Natural killer cell treated with Interleukin-12 subunit alpha and Interleukin-12 subunit beta and Interleukin-15 and Interleukin-18, amount 100 ng/mL, for 72 hours (primary cell): Measurements from ENCODE around the gene NOL4L. TPM values are rescaled to one million over a fixed set of nuclear protein-coding genes. Genes with fewer than 3 reads are reported as not detected.
A peak's percentile ranks its signal among the peaks of the same experiment; 100 is the strongest.

Source experiments
- ATAC-seq, 2 donors: fragments of 150-1000 bp; cut with Tn5 transposase in 1 of 2; sonication (Bioruptor Pico), chemical (Tn5 transposase) in 1 of 2; 2 replicates each; pipeline ENCODE4 v1.10.0; 2021
- DNase-seq: peaks from one replicate; pipeline ENCODE4 v3.0.0; 2022; ENCODE audit warnings: low spot score
- H3K27ac Mint-ChIP-seq, 2 donors: 1 replicate in 1 of 2; 2 replicates in 1 of 2; pipeline ENCODE4 v1.8.0; 2022; ENCODE audit warnings: mixed read lengths in 2 of 2, mild to moderate bottlenecking in 1 of 2, moderate library complexity in 1 of 2
- H3K27me3 Mint-ChIP-seq, 2 donors: 1 replicate in 1 of 2; 2 replicates in 1 of 2; pipeline ENCODE4 v1.8.0; 2022; ENCODE audit warnings: mixed read lengths in 2 of 2
- H3K36me3 Mint-ChIP-seq: one replicate; pipeline ENCODE4 v1.8.0; 2022; ENCODE audit warnings: mixed read lengths
- H3K4me1 Mint-ChIP-seq, 2 donors: 1 replicate in 1 of 2; 2 replicates in 1 of 2; pipeline ENCODE4 v1.8.0; 2022; ENCODE audit warnings: low read depth in 2 of 2, mixed read lengths in 2 of 2, mild to moderate bottlenecking in 1 of 2
- H3K4me3 Mint-ChIP-seq: one replicate; pipeline ENCODE4 v1.8.0; 2022; ENCODE audit warnings: mixed read lengths
- H3K9me3 Mint-ChIP-seq: 2 replicates; pipeline ENCODE4 v1.8.0; 2022; ENCODE audit warnings: mixed read lengths
- total RNA-seq, 2 donors: library from RNA; stranded (reverse); gene quantifications; one replicate each; pipeline ENCODE4 v1.2.3, GENCODE V29; 2022

Gene NOL4L
- total RNA-seq, 2 donors from 2014 or later = 20.0 to 20.1 TPM

GRCh38 chr20:32551693-32552092 lies 33.4 kb downstream of the NOL4L start:
- peaks cover 50 to 61% of the 10 kb centered on the region in 2 donors for H3K4me1 Mint-ChIP-seq
- no peaks in the 10 kb centered on the region for H3K27me3 Mint-ChIP-seq
- ATAC-seq = no peak
- DNase-seq = no peak
- H3K27ac Mint-ChIP-seq = no peak overlapping the region
- no peaks in the 10 kb centered on the region for H3K9me3 Mint-ChIP-seq
- H3K36me3 Mint-ChIP-seq = no peaks in the 10 kb centered on the region
- no peak overlapping the region for H3K4me3 Mint-ChIP-seq

GRCh38 chr20:32549842-32550241 lies 35.3 kb downstream of the NOL4L start:
- Mint-ChIP-seq H3K27ac (no peak overlapping the region), H3K27me3 (no peaks in the 10 kb centered on the region), H3K9me3 (no peaks in the 10 kb centered on the region), H3K4me3 (no peak overlapping the region), H3K36me3 (no peaks in the 10 kb centered on the region), H3K4me1 (peaks cover 49 to 50% of the 10 kb centered on the region in 2 donors)
- no peak for ATAC-seq
- no peak for DNase-seq

- DNase-seq (no peak), ATAC-seq (no peak)
- Mint-ChIP-seq H3K4me3 (no peak overlapping the region), H3K9me3 (no peaks in the 10 kb centered on the region), H3K27me3 (no peaks in the 10 kb centered on the region), H3K4me1 (peaks cover 48 to 50% of the 10 kb centered on the region in 2 donors), H3K36me3 (no peaks in the 10 kb centered on the region), H3K27ac (peak overlapping the region; percentile 33 to 83)
Measured at GRCh38 chr20:32547753-32548034, 37.4 kb downstream of the NOL4L start.

DNA sequence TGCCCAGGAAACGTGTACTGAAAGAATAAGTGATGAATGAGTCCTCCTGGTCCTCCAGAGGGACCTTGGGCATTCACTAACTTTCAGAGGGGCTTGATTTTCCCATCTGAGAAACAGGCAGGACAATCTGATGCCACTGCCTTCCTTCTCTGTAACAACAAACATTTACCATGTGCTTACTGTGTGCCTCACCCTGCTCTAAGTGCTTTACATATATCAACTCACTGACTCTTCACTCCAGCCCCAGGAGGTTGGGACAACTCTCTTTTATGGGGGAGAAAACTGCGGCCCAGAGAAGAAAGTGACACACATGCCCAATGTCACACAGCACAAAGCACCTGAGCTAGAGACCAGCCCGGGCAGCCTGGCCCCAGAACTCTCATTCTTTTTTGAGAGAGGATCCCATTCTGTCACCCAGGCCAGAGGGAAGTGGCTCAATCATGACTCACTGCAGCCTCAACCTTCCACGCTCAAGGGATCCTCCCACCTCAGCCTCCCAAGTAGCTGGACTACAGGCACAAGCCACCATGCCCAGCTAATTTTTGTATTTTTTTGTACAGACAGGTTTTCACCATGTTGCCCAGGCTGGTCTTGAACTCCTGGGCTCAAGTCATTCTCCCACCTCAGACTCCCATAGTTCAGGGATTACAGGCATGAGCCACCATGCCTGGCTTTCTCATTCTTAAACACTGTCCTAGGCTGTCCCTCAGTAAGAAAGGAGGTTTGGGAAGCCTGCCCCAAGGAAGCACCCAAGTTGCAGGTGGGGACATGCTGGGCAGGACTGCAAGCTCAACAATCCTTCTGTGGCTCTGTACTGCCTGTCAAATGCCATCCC lies 38.0 kb downstream of the NOL4L start:
- Mint-ChIP-seq H3K9me3 (no peaks in the 10 kb centered on the region), H3K27ac (peak overlapping the region; percentile 33 to 83), H3K36me3 (no peaks in the 10 kb centered on the region), H3K4me1 (peaks cover 52 to 54% of the 10 kb centered on the region in 2 donors), H3K4me3 (no peak overlapping the region), H3K27me3 (no peaks in the 10 kb centered on the region)
- ATAC-seq (peak in 1 of 2 donors; percentile 52), DNase-seq (no peak)

DNA sequence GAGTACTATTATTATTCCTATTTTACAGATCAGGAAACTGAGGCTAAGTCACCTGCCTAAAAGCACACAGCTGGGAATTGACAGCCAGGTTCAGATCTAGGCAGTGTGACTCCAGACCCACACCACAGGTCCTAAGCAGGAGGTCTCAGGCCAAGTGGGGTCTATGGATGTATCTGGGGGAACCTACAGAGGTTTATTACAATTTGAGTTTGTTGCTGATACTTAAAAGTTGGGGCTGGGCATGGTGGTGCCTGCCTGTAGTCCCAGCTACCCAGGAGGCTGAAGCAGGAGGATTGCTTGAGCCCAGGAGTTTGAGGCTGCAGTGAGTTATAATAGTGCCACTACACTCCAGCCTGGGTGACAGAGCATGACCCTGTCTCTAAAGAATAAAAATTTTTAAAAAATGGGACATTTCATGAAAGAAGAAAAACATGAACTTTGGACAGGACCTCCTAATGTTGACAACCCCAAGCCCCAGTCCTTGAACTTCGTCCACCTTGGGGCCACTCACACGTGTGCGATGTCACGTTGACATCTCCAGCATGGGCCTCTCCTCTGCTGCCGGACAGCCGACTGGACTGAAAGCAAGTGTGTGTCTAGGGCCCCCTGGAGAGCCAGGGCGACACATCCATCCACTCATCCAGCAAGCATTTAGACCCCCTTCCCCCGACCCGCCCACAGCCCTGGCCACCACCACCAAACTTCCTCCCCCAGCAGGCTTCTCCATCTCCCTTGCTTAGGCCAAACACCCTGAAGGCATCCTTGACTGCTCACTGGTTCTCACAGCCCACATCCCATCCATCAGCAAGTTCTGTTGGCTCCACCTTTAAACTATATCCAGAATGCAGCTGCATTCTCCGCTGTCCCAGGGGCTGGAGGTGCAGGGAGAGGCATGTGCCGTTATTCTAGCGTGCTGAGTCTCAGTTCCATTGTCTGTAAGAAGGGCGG lies 40.0 kb downstream of the NOL4L start:
- H3K4me1 Mint-ChIP-seq = peaks cover 62 to 66% of the 10 kb centered on the region in 2 donors
- no peak overlapping the region for H3K4me3 Mint-ChIP-seq

DNA sequence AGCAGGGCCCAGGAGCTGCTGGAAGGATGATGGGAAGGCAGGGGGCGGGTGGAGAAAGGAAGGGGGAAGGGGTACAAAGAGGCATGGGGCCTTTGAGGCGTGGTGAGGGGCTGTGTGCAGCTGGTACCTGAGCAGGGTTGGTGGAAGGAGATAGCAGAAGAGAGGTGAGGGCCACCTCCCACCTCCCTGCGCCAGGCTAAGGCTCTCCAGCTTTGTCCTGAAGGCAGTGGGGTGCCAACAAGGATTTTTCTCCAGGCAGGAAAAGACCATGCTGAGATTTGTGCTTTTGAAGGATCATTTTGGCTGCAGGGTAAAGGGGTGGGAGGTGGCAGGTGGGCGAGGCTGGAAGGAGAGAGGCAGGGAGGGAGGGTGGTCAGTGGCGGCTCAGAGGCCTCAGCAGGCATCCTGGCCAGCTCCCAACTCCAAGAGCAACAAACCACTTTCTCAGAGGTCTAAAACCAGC lies 40.8 kb downstream of the NOL4L start:
- no peak overlapping the region for H3K4me3 Mint-ChIP-seq
- H3K36me3 Mint-ChIP-seq = no peaks in the 10 kb centered on the region
- peak; percentile 29 for DNase-seq
- peaks cover 71 to 75% of the 10 kb centered on the region in 2 donors for H3K4me1 Mint-ChIP-seq
- ATAC-seq = no peak
- no peaks in the 10 kb centered on the region for H3K27me3 Mint-ChIP-seq
- H3K27ac Mint-ChIP-seq = peak overlapping the region; percentile 38 to 97
- no peaks in the 10 kb centered on the region for H3K9me3 Mint-ChIP-seq

More for the DNA sequence above, 40.0 kb downstream of the NOL4L start:
- no peaks in the 10 kb centered on the region for H3K36me3 Mint-ChIP-seq
- peak overlapping the region in 1 of 2 donors; percentile 61 for H3K27ac Mint-ChIP-seq
- no peak for DNase-seq
- no peak for ATAC-seq
- no peaks in the 10 kb centered on the region for H3K27me3 Mint-ChIP-seq
- H3K9me3 Mint-ChIP-seq = no peaks in the 10 kb centered on the region

DNA sequence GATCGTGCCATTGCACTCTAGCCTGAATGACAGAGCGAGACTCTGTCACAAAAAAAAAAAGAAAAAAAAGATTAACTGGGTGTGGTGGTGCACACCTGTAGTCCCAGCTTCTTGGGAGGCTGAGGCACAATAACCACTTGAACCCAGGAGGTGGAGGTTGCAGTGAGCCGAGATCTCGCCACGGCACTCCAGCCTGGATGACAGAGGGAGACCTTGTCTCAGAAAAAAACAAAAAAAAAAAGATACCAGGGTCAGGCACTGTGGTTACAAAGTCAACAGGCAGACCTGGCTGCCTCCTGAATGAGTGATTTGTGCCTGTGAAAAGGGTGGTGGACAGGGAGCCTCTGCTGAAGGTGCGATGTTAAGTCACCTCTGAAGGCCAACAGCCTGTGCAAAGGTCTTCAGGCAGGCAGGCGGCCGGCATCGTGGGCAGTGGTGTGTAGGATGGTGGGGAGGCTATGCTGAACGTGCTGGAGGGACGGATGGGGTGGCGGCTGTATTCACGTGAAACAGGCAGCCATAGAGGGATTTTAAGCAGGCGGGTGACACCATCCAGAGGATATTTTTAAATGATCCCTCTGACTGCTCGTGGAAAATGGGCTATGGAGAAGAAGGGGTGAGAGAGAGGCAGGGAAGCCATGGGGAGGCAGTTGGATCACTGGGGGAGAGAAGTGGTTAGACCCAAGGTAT lies 41.4 kb downstream of the NOL4L start:
- Mint-ChIP-seq H3K4me1 (peaks cover 73 to 76% of the 10 kb centered on the region in 2 donors), H3K4me3 (no peak overlapping the region), H3K27ac (peak overlapping the region; percentile 38 to 97), H3K9me3 (no peaks in the 10 kb centered on the region), H3K36me3 (no peaks in the 10 kb centered on the region), H3K27me3 (no peaks in the 10 kb centered on the region)
- ATAC-seq = no peak
- DNase-seq = peak; percentile 29

GRCh38 chr20:32542259-32542615 lies 42.9 kb downstream of the NOL4L start:
- no peaks in the 10 kb centered on the region for H3K36me3 Mint-ChIP-seq
- DNase-seq = no peak
- no peaks in the 10 kb centered on the region for H3K9me3 Mint-ChIP-seq
- ATAC-seq = no peak
- H3K27ac Mint-ChIP-seq = peak overlapping the region; percentile 38 to 97
- peak overlapping the region; percentile 19 for H3K4me3 Mint-ChIP-seq
- peaks cover 63 to 66% of the 10 kb centered on the region in 2 donors for H3K4me1 Mint-ChIP-seq
- H3K27me3 Mint-ChIP-seq = no peaks in the 10 kb centered on the region

- Mint-ChIP-seq H3K27me3 (no peaks in the 10 kb centered on the region), H3K4me3 (no peak overlapping the region), H3K9me3 (no peaks in the 10 kb centered on the region), H3K36me3 (no peaks in the 10 kb centered on the region), H3K27ac (peak overlapping the region; percentile 96 to 97), H3K4me1 (peaks cover 60 to 65% of the 10 kb centered on the region in 2 donors)
- DNase-seq = peak; percentile 55
- ATAC-seq = no peak
Measured at GRCh38 chr20:32541323-32542258, 43.5 kb downstream of the NOL4L start.

- peak; percentile 72 to 77 for ATAC-seq
- Mint-ChIP-seq H3K27me3 (no peaks in the 10 kb centered on the region), H3K4me3 (peak overlapping the region; percentile 90), H3K27ac (peak overlapping the region; percentile 96 to 97), H3K9me3 (no peaks in the 10 kb centered on the region), H3K36me3 (no peaks in the 10 kb centered on the region), H3K4me1 (peaks cover 64 to 69% of the 10 kb centered on the region in 2 donors)
- peak; percentile 85 for DNase-seq
Measured at GRCh38 chr20:32539817-32540675, 45.1 kb downstream of the NOL4L start.

- ATAC-seq (no peak), DNase-seq (peak; percentile 47)
- Mint-ChIP-seq H3K27me3 (no peaks in the 10 kb centered on the region), H3K27ac (peak overlapping the region; percentile 96 to 97), H3K9me3 (no peaks in the 10 kb centered on the region), H3K4me1 (peaks cover 62 to 67% of the 10 kb centered on the region in 2 donors), H3K4me3 (peak overlapping the region; percentile 90), H3K36me3 (no peaks in the 10 kb centered on the region)
Measured at GRCh38 chr20:32539026-32539816, 45.9 kb downstream of the NOL4L start.
